Gastroesophageal sphincter (tissue), 4 donors: ENCODE results near the gene SNTG2. TPM values are rescaled to one million over a fixed set of nuclear protein-coding genes. Genes with fewer than 3 reads are reported as not detected.
A peak's percentile ranks its signal among the peaks of the same experiment; 100 is the strongest.

ENCODE experiments used
- ATAC-seq: fragments of 150-250 bp; one replicate; pipeline ENCODE4 v1.9.1; 2016; ENCODE audit warnings: mild to moderate bottlenecking, moderate library complexity
- H3K27ac ChIP-seq, 4 donors: fragments of 200-600 bp; sonication (generic) in 3 of 4; 1 replicate in 3 of 4; 2 replicates in 1 of 4; pipeline ENCODE4 v1.5.1; 2016 to 2019
- H3K27me3 ChIP-seq: fragments of 200-600 bp; sonication (generic); one replicate; pipeline ENCODE4 v1.5.1; 2019
- H3K36me3 ChIP-seq, 2 donors: fragments of 200-600 bp; sonication (generic); one replicate each; pipeline ENCODE4 v1.5.1; 2019; ENCODE audit warnings: control low read depth in 1 of 2
- H3K4me1 ChIP-seq, 3 donors: fragments of 200-600 bp; sonication (generic); 1 replicate in 2 of 3; 2 replicates in 1 of 3; pipeline ENCODE4 v1.5.1; 2016 to 2019; ENCODE audit warnings: control low read depth in 2 of 3
- H3K4me3 ChIP-seq, 2 donors: fragments of 200-600 bp; sonication (generic); one replicate each; pipeline ENCODE4 v1.5.1; 2019; ENCODE audit warnings: mild to moderate bottlenecking in 1 of 2, moderate library complexity in 1 of 2
- H3K9me3 ChIP-seq, 3 donors: fragments of 200-600 bp; sonication (generic); one replicate each; pipeline ENCODE4 v1.5.1; 2017 to 2019; ENCODE audit warnings: control low read depth in 2 of 3
- CTCF ChIP-seq, 4 experiments: fragments of 200-600 bp in 2 of 4; fragments of 450-650 bp in 2 of 4; sonication (generic) in 1 of 4; IDR thresholded peaks; one replicate each; pipeline ENCODE4 v1.5.1; 2017 to 2019; ENCODE audit warnings: antibody characterized with exemption in 4 of 4, mild to moderate bottlenecking in 2 of 4, moderate library complexity in 2 of 4
- EP300 ChIP-seq: sonication (generic); formaldehyde crosslinking; IDR thresholded peaks from one replicate; pipeline ENCODE4 v1.6.1; 2017; ENCODE audit warnings: antibody characterized with exemption, mild to moderate bottlenecking
- POLR2A ChIP-seq, 2 donors: fragments of 450-650 bp; IDR thresholded peaks; one replicate each; pipeline ENCODE4 v1.6.1; 2017; ENCODE audit warnings: antibody characterized with exemption in 2 of 2, mild to moderate bottlenecking in 2 of 2, moderate library complexity in 1 of 2
- POLR2AphosphoS5 ChIP-seq: sonication (generic); formaldehyde crosslinking; IDR thresholded peaks from one replicate; pipeline ENCODE4 v1.6.1; 2017; ENCODE audit warnings: antibody characterized with exemption
- WGBS, 2 donors: methylation state at CpG; one replicate each; pipeline ENCODE4 v1.1.5; 2018; ENCODE audit warnings: low coverage in 1 of 2; 5-methylcytosine and 5-hydroxymethylcytosine counted together
- total RNA-seq, 4 donors: library from RNA; depleted of rRNA; stranded (reverse); fragments of >200 nt; gene quantifications; one replicate each; pipeline ENCODE4 v1.1.0, GENCODE V29; 2016

Gene SNTG2
- total RNA-seq, 4 donors from 2014 or later, result 1.5 to 7.9 (median 4.3) TPM

GRCh38 chr2:1360557-1361250 lies 410.1 kb downstream of the SNTG2 start:
- no peaks in the 10 kb centered on the region for H3K4me1 ChIP-seq
- H3K27me3 ChIP-seq, result peaks cover 7% of the 10 kb centered on the region
- no peak for ATAC-seq
- TF ChIP-seq CTCF (IDR thresholded peaks at IDR 0.05), result no peak
- TF ChIP-seq POLR2A (IDR thresholded peaks at IDR 0.05), result no peak
- TF ChIP-seq POLR2AphosphoS5, result no peak
- no peak for TF ChIP-seq EP300
- H3K36me3 ChIP-seq, result no peaks in the 10 kb centered on the region
- H3K4me3 ChIP-seq, result no peak overlapping the region
- no peak overlapping the region for H3K27ac ChIP-seq
- 64 to 74% methylated on average over 4 to 6 of the region's 6 CpGs for WGBS, 2 donors
- no peaks in the 10 kb centered on the region for H3K9me3 ChIP-seq

GRCh38 chr2:1363367-1363766 lies 412.7 kb downstream of the SNTG2 start:
- H3K27me3 ChIP-seq, result peaks cover 12% of the 10 kb centered on the region
- no peak overlapping the region for H3K27ac ChIP-seq
- no peak for TF ChIP-seq POLR2AphosphoS5
- no peak for TF ChIP-seq POLR2A (IDR thresholded peaks at IDR 0.05)
- TF ChIP-seq EP300, result no peak
- TF ChIP-seq CTCF (IDR thresholded peaks at IDR 0.05), result no peak
- H3K36me3 ChIP-seq, result no peaks in the 10 kb centered on the region
- no peaks in the 10 kb centered on the region for H3K9me3 ChIP-seq
- no peak for ATAC-seq
- no peak overlapping the region for H3K4me3 ChIP-seq
- no peaks in the 10 kb centered on the region for H3K4me1 ChIP-seq
- 100% methylated on average over 1 of the region's 2 CpGs; no CpG with 5 or more reads in 1 of the 2 donors for whole genome bisulfite sequencing, 2 donors

GRCh38 chr2:1366546-1367134 lies 416.0 kb downstream of the SNTG2 start:
- Histone ChIP-seq H3K27ac (no peak overlapping the region), H3K4me1 (no peaks in the 10 kb centered on the region), H3K4me3 (no peak overlapping the region), H3K36me3 (no peaks in the 10 kb centered on the region), H3K9me3 (no peaks in the 10 kb centered on the region), H3K27me3 (peaks cover 13% of the 10 kb centered on the region)
- TF ChIP-seq EP300 (no peak), POLR2AphosphoS5 (no peak), CTCF (IDR thresholded peaks at IDR 0.05) (no peak), POLR2A (IDR thresholded peaks at IDR 0.05) (no peak)
- 64 to 84% methylated on average over 6 to 8 of the region's 20 CpGs for WGBS, 2 donors
- ATAC-seq, result peak; percentile 28

GRCh38 chr2:1367601-1368000 lies 417.0 kb downstream of the SNTG2 start:
- H3K27ac ChIP-seq, result no peak overlapping the region
- no peaks in the 10 kb centered on the region for H3K4me1 ChIP-seq
- WGBS, 2 donors, result 76 to 81% methylated on average over 7 to 9 of the region's 9 CpGs
- no peak for ATAC-seq
- TF ChIP-seq POLR2AphosphoS5 (no peak), EP300 (no peak), CTCF (IDR thresholded peaks at IDR 0.05) (no peak), POLR2A (IDR thresholded peaks at IDR 0.05) (no peak)
- no peak overlapping the region for H3K4me3 ChIP-seq
- peaks cover 13% of the 10 kb centered on the region for H3K27me3 ChIP-seq
- no peaks in the 10 kb centered on the region for H3K36me3 ChIP-seq
- H3K9me3 ChIP-seq, result no peaks in the 10 kb centered on the region

- no peaks in the 10 kb centered on the region for H3K36me3 ChIP-seq
- no peaks in the 10 kb centered on the region for H3K9me3 ChIP-seq
- H3K4me3 ChIP-seq, result no peak overlapping the region
- 40% methylated on average over 1 of the region's 10 CpGs; no CpG with 5 or more reads in 1 of the 2 donors for WGBS, 2 donors
- H3K27ac ChIP-seq, result no peak overlapping the region
- no peaks in the 10 kb centered on the region for H3K4me1 ChIP-seq
- H3K27me3 ChIP-seq, result peaks cover 13% of the 10 kb centered on the region
- TF ChIP-seq POLR2A (IDR thresholded peaks at IDR 0.05) (no peak), CTCF (IDR thresholded peaks at IDR 0.05) (no peak), POLR2AphosphoS5 (no peak), EP300 (no peak)
- no peak for ATAC-seq
These were observed 419.3 kb downstream of the SNTG2 start for GRCh38 chr2:1369905-1370304.
